Fibroblast of gingiva (primary cell): Measurements from ENCODE around the gene PDE10A.
A peak's percentile ranks its signal among the peaks of the same experiment; 100 is the strongest.

Source experiments
- DNase-seq: peaks from one replicate; pipeline ENCODE4 v3.0.0-alpha.2; 2011; ENCODE audit warnings: low read depth

The PDE10A gene

DNA sequence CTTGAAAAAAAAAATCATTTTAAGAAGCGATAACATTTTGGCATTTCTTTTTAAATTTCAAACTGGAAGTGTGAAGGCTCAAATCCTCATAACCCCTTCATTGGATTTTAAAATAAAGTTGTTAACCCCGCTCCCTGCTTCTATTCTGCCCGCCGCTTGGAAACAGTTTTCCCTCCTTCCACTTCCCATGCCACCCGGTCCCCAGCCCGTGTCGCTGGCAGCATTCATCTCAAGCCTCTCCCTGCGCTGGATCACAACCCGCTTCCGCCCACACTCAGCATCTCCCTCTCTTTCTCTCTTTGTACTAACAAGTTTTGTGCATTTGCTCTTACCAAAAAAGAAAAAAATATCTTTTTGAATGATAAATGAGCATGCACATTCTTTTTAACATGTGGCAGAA lies 15.4 kb upstream of the PDE10A start:
- DNase-seq: no peak

DNA sequence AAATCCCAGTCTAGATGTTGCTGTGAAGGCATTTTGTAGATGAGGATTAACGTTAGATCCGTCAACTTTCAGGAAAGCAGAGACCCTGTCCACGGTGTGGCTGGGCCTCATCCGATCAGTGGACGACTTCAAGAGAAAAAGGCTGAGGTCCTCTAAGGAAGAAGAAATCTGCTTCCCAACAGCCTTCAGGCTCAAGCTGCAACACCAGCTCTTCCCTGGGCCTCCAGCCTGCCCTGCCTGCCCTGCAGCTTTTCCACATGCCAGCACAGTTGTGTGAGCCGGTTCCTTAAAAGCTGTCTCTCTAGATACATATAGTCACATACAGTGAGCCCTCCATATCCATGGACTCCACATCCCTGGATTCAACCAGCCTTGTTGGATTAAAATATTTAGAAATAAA lies 14.1 kb upstream of the PDE10A start:
- no peak for DNase-seq

DNA sequence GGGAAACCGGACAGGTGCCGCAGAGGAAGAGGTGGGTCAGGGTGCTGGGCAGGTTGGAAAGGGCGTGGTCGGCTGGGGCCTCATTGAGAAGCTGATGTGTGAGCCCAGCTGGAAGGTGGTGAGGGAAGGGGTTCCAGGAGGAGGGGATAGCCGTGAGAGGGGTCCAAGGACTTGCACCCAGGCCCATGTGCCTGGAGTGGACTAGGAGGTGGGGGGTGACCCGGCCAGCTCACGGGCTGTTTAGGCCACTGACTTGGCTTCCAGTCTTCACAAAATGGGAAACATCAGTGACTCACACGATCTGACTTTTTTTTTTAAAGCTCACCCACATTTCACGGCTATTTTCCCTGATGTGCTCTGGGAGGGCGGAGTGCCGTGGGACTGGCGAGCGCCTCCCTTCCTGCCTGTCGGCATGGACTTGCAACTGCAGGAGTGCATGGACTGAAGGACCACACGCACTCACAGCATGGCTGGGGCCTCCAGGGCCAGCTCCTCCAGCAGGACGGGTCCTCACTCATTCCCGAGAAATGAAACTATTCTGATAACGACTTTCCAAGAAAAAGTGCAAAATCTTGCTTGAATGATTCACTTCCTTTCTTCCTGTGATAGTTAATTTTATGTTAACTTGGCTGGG lies 13.5 kb upstream of the PDE10A start:
- no peak for DNase-seq

DNA sequence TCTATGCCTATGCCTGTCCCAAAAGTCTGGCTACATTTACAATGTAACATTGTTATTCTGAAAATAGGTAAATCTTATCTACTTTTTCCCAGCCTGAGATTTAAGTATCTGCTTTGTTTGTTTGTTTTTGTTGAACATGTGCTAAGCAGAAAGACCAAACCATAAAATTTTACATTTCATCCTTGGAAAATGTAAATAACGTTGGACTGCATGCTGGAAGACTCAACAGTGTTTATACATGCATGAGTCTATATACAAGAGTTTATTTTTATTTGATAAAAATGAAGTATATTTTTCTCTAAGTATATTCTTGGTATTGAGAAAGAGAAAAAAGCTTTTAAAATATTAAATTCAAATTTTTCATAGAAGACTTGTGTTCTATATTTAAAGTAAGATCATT lies 12.1 kb upstream of the PDE10A start:
- DNase-seq: no peak

DNA sequence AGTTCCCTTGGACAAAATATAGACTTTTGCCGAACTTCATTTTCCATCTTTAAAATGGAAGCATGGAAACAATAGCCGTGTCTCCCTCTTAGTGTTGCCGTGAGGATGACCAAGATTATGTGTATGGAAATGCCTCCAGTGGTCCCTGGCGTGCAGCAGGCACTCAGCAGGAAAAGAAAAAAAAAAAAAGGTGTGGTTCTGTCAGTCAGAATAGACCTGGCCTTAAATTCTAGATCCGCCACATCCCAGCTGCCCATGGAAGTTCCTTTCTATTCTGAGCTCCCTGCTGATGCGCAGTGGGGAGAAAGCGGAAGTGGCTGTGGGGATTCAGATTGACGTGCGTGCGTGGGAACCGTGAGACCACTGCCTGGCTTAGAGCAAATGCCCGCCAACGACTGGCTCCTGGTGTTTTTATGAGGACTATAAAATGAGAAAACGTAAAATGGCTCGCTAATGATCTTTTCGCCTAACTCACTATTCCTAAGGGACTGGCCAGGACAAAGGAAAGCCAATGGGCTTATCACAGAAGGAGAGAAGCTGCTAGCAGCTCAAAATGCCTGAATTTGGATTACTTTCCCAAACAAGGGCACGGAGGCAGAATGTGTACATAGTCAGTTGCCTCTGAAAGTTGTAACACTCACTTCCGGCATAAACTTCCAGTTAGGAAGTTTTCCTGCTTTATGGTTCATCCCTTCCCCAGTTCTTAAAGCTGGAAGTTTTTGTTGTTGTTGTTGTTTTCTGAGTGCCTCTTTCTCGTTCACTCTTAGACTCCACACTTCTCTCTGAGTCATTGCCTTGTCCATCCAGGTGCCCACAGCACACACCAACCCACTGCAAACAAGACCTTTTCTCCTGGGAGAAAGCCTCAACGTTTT lies 11.4 kb upstream of the PDE10A start:
- DNase-seq: no peak

DNA sequence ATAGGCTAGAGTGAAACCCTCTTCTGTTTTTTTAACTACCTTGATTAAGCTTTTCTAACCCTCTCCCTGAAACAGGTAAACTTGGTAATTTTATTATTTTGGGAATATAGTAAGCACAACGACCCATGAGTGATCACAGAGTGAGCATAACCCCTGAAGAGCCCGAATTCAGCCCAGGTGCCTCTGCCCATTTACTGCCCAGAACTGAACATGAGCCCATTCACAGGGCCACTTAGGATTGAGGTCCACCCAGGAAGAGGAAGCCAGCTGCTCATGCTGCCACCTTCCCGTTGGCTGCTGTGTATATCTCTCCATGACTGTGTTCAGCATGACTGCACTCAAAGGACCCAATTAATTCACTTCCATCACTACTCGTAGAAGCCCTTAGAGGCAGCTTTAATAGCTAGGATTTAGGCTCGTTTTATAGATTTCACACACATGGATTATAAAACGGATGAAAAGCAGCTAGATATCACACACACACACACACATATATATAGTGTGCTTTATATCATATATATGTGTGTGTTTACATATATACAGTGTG lies 8.3 kb upstream of the PDE10A start:
- DNase-seq: no peak

DNA sequence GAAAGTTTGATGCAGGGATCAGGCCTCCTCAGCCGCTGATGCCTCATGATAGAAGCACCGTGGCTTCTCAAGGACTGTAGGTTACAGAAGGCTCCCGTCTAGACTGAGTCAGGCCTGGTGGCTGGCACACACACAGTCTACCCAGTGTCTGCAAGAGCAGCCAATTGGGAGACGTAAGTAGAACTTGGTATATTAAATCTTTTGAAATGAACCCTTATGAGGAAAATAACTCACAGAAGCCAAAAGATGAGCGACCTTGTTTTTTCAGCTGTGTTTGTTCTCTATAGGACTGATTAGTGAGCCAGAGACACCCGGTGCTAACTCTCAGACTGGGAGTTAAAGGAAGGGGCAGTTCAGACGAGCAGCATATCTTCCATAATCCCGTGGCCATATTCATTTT lies 5.9 kb upstream of the PDE10A start:
- no peak for DNase-seq

DNA sequence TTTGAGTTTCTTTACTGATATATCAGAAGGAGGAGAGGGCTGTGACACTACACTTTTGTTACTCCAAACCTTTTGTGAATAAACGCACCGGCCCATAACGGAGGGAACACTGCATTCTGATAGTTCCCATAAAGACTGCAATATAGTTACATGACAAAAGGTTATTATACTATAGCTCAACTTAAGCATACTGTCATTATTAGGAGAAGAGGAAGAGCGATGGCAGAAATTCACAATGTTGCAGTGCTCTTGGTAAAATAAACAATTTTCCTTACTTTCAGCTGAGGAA lies 2.3 kb upstream of the PDE10A start:
- DNase-seq: no peak

DNA sequence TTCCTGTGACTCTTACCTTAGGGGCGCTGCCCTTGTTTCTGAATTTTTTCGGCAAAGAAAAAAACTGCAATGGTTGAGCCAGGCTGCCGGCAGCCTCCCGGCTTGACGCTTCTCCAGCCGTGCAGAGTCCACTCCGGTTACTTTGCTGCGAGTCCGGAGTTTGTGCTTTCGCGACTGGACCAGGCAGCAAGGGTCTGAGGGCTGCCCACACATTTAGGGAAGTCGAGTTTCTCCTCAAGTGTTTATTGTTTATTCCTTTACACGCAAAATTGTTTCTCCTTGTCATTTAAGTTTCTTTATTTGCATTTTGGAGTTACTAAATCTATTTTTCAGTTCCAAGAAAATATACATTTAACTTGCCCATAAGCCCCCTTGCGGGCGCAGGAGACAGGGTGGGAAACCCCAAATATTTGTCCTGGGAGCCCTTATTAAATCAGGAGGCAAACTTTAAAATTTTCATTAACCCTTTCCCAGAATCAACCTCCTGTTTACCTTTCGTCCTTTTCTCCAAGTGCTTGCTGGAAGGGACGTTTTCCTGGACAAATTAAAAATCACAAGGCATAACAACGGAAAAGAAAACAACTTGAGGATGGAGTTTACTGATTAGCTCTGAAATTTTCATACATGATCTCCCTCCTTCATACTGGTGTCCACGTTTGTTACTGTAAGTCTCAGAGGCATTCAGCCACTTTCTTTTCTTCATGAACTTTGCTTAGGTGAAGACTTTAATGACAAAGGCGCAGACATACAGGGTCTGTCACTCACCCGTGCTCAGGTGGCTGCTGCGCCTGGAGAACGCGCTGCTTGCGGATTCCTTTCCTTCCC lies 1.7 kb upstream of the PDE10A start:
- DNase-seq: no peak

DNA sequence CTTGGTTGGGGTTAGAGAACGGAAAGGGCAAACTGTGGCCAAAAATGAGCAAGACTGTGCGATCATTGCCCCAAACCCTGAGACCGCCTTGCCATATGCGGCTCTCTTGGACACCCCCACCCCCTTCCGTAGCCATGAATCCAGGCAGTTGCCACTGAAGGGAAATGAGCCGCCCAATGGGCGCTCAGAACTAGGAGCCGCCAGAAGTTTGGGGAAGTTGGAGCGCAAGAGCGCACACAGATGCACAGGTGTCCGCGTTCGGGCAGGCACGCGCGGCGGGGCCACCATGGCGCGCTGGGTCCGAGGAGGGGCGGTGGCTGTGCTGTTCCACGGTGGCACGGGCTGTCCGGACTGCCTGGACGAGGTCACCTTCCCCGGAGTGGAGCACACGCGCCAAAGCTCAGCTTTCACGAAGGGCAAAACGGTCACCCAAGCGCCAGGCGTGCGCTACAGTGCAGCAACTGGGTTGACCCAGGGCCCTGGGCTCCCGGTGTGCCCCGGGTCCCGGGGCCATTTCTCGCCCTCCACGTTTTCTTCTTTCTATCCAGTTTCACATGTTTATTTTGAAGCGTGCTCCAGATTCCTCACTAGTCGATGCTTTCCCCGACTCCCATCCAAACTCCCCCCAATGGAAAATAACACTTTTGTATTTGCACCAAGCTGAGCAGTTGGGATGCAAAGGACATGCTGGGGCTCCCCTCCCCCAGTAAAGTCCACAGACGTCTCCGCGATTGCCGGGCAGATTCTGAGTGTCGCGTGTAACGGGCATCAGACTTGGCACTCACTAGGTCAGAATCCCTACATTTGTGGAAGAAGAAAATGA lies 906 bp upstream of the PDE10A start:
- DNase-seq: peak; percentile 5

DNA sequence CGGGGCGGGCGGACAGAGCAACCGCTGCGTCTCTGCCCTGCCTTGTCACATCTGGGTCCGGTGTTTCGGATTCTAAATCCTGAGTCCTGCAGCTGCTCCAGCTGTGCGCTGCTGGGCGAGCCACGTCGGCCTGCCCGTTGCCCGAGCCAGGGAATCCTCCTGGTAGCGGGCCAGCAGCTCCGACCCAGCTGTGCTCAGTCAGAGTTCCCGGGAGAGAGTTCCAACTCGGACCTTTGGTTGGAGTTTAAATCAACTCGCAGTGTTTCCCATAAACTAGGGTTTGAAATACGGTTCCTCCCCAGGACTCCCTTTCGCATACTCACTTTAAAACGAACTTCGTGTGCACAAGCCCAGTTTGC lies 315 bp upstream of the PDE10A start:
- peak; percentile 19 for DNase-seq

DNA sequence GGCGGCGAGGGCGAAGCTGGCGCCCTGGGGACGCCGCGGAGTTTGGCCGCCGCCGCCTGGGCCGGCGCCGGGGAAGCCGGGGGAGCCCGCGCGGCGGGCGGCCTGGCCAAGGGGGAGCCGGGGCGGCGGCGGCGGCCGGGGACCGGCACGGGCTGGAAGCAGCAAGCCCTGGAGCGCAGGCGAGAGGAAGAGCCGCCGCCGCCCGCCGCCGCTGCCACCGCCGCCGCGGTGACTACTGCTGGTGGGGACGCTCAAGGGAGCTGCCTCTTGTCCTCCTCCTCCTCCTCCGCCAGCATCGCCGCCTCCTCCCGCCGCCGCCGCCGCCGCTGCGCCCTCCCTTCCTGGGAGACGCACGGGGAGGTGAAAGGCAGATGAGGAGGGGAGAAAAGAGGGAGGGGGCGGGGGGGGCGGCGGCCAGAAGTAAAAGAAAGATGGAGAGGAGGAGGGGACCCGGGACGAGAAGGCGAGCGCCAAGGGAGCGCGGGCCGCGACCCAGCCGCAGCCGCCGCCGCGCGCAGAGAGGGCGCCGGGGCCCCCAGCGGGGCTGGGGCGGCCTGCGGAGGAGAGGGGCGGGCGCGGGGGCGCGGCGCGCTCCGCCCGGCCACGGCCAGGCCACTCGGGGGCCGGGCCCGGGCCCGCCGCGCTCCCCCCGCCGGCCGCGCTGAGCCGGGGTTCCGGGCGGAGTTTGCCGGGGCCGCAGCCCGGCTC lies 846 bp downstream of the PDE10A start:
- DNase-seq: no peak

DNA sequence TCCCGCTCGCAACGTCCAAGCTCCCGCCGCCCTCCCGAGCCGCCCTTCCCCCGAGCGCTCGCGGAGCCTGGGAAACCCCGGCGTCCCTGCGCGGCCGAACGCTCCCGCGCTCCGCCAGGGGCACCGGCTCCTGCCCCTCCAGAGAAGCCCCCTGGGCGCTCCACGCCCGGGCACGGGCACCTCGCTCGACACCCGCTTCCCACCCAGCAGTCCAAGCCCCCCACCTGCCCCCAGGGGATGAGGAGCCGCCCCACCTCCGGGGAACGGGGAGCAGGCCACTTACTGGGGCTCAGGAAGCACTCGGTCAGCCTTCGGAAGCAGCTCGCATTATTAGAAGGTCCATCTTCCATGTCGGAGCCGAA lies 1.4 kb downstream of the PDE10A start:
- no peak for DNase-seq

DNA sequence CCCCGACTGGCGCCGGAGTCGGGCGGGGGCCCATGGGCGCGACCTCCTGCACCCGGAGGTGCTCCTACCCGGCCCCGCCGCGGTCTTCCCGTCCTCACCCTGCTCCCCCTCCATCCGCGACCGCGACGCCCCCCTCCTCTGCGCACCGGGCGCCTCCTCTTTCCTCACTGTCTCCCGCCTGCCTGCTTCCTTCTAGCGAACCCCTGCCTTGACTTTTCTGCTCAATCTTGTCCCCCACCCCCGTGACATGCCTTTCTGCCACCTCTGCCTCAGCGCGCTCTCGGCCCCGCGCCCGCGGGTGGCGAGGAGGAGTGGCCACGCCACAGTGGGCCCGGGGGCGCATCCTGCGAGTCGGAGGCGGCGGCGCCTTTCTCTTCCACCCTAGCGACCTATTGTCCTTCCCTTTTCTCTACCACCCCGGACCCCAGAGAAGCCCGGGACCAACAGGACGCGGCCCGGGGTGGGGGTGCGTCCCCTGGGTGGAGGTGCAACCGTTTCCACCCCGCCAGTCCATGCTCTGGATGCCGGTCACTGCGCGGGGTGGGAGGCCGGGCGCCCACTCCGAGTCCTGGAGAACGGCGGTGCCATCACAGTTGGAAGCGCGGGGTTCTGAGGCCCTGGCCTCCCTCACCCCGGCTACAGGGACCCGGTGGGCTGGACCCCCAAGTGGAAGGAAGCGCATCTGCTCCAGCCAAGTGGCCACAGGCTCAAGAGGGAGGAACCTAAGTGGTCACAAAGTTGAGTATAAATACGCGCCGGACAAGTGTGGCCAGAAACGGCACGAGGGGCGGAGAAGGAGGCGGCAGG lies 2.0 kb downstream of the PDE10A start:
- no peak for DNase-seq

DNA sequence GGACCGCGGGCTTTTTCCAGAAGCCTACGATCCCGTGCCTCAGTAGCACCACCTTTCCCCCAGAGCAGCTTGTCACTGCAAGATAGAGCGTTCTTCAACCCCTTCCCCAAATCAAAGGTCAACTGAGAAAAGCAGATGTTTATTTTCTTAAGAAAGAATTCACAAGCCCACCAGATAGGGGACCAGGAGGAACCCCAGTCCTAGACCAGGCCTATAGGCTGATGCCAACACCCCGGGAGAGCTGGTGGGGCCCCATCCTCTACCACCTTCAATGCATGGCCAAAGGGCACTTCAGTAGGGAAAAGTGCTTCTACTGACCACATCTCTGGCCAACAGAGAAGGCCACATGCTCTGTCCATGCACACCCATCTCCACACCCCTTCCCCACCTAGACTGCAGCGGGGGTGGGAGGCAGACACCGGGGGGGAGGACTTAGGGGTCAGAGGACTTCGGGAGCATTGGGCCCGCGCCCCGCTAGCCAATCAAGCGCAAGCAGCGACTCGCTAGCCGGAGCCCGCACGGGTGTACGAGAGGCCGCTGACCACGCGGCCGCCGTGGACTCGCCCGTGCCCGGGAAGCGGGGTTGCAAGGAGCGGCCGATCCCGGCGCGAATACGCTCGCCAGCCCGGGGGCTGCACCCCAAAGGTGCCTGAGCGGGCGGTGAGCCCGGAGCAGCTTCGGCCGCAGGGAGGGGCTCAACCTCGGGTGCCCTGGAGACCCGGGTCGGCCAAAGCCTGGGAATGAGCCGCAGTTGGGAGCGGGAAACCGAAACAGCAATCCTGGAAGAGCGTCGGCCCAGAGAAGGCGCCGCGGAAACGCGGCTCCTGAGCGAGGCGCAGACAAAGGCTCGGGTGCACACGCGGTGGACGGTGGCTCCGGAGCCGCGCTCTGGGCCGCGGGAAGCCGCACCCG lies 2.8 kb downstream of the PDE10A start:
- DNase-seq: no peak

DNA sequence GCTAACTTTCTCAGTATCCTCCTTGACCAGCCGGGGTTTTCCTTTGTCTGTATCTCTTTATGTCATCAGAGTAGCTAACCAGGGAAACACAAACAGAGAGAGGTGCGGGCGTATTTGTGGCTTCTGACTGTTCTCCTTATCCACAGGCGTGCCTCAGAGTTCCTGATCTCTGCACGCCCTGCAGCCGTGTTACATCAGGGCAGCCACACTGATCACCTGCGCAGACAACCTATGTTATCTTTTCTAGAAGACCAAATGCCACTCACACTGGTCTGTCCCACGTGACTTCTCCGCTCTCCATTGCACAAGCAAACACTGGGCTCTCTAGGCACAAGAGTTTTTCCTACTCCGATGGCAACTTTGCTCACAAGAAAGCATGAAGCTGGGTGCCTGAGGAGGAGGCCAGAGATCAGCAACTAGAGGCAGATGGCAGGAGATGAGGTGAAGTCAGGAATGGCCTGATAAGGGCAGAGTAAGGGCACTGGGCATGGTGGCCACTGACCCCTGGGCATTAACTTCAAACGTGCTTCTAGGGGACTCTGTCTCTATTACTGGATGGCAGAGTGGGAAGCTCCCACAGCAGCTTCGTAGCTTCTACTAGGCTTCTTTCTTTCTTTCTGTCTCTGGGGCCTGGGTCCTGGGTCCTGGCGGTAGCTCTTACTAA lies 4.5 kb downstream of the PDE10A start:
- DNase-seq: no peak

DNA sequence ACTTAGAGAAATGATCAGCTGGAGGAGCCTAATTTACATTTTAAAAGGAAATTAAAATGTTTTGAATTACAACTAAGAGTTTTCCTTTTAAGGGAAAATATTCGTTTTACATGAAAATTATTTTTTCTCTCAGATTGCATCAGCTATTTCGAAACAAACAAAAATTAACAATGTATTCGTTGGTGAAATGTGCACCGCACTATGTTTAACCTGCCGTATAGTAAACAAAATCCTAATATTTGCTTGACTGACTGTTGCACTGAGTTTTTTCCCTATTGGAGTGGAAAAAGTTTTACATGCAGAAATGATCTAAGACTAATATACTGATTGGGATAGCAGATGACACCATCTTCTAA lies 5.7 kb downstream of the PDE10A start:
- no peak for DNase-seq

DNA sequence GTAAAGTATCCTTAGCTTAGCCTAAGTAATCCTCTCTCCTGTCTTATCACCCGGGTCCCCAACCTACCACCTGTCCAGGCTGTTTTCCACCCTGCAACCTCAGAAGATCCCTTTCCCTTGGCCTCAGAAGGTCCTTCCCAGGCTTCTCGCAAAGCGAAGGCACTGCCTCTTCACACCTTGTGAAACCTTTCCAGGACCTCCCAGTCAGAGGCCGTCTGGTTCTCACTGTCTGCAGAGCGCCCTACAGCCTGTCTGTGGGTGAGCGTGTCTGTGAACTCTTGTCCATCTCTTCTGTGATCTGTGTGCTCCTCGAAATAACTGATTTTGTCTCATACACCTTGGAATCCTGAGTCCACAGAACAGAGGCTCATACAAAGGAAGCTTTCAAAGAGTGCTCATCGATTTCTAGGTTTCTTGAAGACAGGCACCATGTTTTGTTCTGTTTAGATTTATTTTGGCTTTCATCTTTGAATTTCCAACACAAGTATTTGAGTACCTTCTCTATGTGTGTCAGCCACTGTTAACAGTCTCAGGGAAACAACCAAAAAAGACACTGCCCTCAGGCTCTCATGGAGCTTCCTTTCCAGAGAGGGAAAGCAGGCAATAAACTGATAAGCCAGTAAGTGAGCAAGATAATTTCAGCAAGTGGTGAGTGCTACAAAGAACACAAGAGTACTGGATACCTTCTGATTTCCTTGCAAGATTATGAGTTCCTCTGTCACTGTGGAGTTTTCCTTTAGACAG lies 6.3 kb downstream of the PDE10A start:
- no peak for DNase-seq
